Limb (tissue), 2 donors: ENCODE measurements around the gene MAPK1IP1L.
A peak's percentile ranks its signal among the peaks of the same experiment; 100 is the strongest.
"Not testable (repeated sequence)": the region's sequence is repeated elsewhere in the genome, so short reads cannot be mapped to it uniquely, and the experiment has no call there.

Source experiments
- DNase-seq, 2 donors: peaks; one replicate each; pipeline ENCODE4 v3.0.0-alpha.2; 2016; ENCODE audit errors: extremely low spot score in 2 of 2

The MAPK1IP1L gene

DNA sequence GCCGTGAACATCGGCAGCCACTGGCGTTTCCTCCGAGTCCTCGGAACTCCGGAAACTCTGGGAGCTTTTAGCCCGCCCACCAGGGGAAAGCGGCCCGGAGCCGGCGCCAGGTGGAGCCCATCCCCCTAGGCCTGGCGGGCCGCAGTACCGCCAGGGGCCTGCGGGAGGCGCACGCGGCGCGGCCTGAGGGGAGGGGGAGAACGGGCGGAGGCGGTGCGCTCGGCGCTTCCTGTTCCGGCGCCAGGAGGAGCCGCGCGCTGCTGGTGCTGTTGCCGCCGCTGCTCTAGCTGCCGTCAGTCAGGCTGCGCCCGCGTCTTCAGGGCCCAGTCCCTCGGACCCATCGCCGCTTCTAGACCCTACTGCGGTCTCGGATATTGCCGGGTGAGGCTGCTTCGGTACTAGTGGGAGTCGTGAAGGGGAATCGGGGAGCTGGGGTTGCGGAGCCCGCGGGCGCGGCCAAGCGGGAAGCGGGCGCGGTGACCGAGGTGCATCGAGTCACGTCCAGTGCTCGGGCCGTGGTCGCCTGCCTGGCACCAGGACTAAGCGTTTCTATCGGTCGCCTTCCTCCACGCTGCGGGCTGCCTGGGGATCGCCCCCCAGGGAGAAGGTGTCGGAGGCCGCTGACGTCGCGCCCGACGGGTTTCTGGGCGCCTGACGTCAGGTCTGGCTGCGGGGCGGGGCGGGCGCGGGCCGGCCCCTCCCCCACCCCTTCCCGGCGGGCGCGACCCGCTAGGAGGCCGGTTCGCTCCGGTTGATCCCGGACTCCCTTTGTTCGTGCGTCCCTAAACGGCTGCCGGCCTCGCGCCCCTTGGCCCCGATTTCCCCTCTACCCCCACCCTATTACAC lies at the start of gene MAPK1IP1L:
Gene MAPK1IP1L (plus strand): TSS at position 225 of the 846 bp plus-strand sequence. CDS start 10,037 bp downstream, outside the sequence.
- peak; percentile 92 to 99 for DNase-seq

DNA sequence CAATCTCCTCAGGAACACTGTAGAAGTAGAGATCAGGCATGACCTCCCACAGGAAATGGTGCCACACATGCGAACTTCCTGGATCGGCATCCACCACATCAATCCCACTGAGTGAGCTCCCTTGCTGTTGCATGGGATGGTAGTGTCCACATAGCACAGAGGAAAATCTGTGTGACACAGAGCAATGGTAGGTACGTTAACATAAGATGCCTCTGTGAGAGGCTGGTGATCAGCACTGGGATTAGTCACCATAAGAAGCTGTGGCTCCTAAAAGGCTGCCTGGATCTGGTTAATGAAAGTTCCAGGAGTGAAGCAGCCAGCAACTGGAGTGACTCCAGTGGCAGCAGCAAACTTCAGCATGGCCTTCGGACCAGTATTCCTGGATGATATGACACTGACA lies 46.4 kb upstream of the MAPK1IP1L start:
- DNase-seq: no peak

DNA sequence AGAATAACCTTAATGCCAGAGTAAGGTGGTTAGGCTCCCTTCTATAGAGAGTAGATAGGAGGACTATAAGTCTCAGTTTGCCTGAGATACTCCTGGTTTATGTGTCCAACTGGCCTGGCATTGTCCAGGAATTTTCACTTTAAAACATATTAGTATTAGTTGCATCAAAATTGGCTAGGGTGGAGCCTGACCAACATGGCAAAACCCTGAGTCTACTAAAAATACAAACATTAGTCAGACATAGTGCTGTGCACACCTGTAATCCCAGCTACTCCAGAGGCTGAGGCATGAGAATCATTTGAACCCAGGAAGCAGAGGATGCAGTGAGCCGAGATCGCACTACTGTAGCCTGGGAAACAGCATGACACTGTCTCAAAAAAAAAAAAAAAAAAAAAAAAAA lies 36.4 kb upstream of the MAPK1IP1L start:
- DNase-seq: no peak

DNA sequence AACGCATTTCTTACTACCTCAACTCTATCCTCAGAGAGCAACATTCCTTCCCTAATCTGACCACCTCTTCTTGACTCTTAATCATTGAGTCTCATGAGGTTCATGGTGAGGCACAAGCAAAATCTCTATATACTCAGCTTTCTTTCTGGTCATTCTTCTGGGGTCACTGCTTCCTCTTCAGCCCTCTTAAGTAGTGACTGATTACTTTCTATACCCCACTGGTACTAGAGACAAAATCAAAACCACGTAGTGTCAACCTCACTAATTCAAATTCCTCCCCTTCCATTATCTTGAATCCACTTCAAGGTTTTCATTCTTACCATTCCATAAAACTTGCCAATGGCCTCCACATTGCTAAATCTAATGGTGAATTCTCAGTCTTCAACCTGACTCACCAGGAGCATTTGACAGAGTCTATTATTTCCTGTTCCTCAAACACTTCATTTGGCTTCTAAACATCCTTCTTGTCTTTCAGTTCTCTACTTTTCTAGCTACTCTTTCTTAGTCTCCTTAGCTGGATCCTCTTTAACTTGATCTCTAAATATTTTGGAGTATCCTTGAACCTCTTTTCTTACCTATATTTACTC lies 31.4 kb upstream of the MAPK1IP1L start:
- no peak for DNase-seq

DNA sequence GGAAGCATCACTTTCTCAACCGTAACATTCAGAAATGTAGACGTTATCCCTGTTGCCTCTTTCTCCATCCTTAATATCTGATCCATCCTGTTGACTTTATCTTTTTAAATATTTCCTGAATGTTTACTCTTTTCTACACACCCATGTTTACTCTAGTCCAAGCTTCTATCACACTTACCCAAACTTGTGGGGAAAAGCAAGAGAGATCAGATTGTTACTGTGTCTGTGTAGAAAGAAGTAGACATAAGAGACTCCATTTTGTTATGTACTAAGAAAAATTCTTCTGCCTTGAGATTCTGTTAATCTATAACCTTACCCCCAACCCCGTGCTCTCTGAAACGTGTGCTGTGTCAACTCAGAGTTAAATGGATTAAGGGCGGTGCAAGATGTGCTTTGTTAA lies 27.1 kb upstream of the MAPK1IP1L start:
- DNase-seq: not testable (repeated sequence)

DNA sequence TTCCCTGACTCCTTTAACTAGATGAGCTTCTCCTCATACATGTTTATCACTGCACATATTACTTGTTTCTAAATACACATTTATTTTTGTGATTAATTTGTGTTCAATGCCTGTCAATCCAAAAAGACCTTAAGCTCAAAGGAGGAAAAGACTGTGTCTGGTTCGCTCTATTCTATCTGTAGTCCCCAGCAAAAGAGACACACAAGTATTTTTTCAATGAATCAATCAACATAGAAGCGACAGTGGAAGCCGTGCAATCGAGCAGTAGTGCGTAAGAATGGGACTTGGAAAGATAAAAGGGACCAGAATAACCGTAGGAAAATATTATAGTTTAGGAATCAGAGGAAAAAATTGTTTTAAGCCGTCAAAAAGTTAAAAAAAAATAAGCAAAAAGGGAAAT lies 25.5 kb upstream of the MAPK1IP1L start:
- DNase-seq: no peak

DNA sequence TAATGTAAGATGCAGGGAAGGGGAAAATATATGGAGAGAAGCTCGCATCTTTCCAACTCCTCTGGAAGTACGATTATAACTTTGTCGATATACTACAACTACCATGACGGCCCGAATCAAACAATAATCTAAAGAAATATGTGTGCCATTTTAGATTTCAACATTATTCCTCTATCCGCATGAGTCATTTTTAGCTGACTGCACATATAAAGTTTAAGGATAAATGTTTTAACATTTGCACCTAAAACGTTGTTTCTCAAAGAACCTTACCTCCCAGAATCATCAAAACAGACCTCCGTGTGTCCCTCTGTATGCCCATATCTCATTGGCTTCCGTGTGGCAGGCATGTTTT lies 25.0 kb upstream of the MAPK1IP1L start:
- no peak for DNase-seq

DNA sequence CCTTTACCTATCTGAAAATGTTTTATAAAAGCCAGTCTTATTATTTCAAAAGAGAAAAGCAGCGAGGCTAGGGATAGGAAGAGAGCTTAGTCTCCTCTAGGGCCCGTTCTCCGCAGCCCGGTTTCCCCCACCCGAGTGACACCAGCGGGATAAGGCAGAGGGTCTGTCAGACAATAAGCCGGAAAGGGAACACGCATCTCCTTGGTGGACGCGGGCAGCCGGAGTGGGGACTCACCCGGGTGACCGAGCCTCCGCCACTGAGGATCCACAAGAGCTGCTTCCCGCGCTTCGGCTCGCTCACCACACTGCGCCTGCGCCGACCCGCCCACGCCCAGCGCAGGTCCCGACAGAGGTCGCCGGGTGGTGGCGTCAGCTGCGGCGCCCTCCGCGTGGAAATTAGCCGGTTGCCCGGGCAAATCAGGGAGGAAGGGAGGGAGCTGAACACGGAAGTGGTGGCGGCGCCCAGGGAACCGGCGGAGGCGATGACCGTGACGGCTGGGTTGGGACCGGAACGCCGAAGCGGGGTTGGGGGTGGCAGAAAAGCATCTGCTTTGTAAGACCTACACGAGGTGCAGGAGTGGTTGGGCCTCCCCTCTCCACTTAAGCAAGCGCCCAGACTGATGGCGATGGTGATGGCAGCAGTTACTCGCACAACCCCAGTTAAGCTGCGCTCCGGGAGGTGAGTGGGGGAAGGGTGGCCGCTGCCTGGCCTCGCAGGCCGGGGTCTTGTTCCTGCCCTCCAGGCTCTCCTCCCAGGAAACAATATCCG lies 24.5 kb upstream of the MAPK1IP1L start, which contains the start of the genes SOCS4 and WDHD1:
Gene SOCS4 (plus strand): TSS at position 444 of the 769 bp plus-strand sequence. CDS start 15,806 bp downstream, outside the sequence.
Gene WDHD1 (minus strand): TSS at position 307 of the 769 bp plus-strand sequence. CDS start 312 bp downstream, outside the sequence.
- DNase-seq: peak; percentile 94 to 97

DNA sequence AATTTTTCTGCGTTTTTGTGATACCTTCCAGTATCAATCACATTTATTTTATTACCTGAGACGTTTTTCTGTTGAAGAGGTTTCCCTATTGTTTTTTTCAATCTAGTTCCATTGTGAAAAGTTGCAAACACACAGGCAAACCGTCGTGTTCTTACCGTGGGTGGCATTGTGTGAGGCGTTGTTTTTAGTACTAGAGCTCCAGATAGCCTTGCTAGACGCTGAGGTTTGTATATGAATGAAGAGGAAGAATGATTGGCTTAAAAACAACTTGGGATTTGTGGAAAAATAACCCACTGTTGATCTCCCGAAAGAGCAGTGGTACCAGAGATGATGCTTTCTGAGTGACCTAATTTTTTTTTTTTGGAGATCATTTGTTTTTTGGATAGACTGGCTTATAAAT lies 23.4 kb upstream of the MAPK1IP1L start:
- no peak for DNase-seq

DNA sequence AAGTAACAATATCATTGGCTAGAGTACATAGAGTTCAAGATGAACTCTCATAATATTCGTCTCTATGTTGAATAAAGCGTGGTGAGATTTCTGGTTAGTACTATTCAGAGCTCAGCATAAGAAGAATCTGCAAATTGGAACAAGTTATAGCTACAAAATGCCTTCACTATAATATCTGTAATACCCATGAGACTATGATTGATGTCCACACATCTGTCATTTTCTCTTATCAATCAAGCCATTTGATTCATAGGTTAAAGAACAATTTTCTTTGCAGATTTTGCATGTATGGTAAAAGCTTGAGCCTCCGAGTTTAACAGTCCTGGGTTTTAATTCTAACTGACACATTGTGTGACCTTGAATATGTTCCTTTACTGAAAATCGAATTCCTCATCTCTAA lies 23.0 kb upstream of the MAPK1IP1L start:
- DNase-seq: no peak

DNA sequence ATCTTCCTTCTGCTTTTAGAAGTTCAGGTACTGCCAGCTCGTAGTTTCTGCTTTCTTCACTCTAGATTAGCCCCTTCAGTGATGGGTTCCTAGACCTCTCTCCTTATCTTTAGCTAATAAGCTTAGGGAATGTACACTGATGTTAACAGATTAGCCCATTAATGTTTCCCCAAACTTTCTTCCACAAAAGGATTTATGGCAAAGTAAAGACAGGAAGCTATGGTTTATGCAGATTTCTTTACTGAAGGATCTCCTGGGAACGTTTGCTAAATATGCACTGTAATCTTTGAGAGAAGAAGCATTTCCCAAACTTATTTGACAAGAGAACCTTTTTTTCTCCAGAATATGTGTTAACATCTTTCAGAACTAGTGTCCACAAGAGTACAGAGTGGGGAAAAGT lies 20.3 kb upstream of the MAPK1IP1L start:
- no peak for DNase-seq

DNA sequence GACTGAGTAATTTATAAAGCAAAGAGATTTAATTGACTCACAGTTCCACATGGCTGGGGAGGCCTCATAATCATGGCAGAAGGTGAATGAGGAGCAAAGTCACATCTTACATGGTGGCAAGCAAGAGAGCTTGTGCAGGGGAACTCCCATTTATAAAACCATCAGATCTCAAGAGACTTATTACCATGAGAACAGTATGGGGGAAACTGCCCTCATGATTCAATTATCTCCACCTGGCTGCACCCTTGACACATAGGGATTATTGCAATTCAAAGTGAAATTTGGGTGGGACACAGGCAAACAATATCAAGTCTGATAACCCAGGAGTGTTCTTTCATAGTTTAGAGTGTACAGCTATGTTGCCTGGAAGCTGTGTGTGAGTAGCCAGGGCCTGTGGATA lies 13.5 kb upstream of the MAPK1IP1L start:
- not testable (repeated sequence) for DNase-seq

DNA sequence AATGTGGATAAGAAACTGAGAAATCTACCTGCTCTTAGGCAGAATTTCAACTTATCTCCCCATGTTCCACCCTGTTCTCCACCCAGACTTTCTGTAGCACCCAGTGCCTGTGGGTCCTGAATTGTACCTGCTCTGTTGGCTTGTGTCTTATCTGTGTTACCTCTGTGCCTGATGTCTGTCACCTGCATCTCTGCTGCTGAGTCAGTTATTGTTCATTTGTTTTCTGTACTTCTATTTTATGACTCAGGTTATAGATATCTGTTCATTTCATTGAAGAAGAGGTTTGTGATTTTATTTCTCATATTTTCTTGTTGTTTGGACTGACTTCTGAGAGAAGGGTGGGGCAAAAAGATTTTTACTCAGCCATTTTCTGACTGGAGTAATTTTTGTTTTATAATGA lies 12.7 kb upstream of the MAPK1IP1L start:
- DNase-seq: no peak

DNA sequence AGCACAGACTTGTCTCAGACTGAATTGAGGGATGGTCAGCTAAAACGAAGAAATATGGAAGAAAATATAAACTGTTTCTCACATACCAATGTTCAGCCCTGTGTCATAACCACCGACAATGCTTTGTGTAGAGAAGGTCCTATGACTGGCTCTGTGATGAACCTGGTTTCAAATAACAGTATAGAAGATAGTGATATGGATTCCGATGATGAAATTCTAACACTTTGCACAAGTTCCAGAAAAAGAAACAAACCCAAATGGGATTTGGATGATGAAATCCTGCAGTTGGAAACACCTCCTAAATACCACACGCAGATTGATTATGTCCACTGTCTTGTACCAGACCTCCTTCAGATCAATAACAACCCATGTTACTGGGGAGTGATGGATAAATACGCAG lies 7.9 kb upstream of the MAPK1IP1L start:
- DNase-seq: no peak

DNA sequence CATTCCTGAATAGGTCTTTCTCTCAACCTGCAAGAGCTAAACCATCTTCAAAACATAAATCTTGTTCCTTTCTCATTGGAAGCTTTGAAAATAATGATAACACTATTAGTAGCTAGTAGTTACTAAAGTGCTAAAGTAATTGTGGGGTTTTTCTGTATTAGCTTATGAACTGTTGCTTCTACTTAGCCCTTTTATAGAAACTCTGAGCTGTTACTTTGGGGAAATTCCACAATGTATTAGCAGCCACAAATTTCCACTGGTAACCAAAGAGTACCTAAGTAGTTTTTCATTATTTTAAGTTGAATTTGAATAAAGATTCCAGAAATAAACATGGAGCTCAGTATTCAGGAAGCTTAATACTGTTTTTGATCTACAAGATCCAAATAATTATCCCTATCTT lies 6.4 kb upstream of the MAPK1IP1L start:
- no peak for DNase-seq

DNA sequence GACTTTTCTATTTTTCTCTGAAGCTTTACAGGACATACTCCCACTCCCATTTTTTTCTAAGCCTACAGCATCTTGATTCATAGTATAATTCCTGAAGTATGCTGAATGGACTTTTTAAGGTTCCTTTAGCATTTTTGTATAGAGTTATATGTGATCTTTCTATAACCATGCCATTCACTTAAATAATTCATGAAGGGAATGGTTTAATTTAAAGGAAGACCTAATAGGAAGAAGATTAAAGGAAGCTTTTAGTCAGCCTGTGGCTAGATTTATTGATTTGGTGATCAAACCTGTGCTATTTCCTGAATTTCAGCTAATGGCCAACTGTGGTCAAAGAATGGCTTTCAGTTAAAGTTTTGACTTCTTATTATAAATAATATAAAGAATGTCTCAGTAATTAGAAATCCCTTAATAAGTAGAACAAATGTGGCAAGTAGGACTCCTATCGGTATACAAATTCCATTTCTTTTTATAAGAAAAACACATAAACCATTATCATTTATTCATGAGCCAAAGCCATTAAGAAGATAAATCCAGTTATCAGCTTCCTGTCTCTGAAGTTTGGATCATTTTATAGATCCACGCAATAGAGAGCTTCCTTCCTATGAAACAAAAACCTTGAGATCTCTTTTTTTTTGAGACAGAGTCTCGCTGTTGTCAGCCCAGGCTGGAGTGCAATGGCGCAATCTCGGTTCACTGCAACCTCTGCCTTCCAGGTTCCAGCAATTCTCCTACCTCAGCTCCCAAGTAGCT lies 4.0 kb upstream of the MAPK1IP1L start:
- no peak for DNase-seq

DNA sequence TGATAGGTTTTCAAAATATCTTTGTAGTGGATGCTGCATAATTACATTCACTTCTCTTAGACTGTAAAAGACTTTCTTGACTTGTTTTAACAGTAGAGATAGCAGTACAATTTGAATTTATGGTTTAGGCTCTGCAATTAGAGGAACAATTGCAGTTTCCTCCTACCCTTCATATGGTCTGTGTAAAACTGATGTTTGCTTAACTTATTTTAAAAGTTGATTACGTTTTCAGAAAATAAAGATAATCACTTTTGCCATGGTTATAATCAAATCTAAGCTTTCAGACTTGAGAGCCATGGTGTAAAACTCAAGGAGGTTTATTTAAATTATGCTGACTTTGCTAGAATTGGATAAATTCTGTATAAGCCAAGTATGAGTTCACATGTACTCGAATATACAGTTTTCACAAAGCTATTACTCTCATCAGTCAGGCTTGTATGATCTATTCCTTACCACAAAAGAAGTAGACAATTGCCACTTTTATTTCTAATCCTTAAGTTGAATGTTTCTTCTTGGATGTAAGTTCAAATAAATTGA lies 2.5 kb upstream of the MAPK1IP1L start:
- DNase-seq: no peak

DNA sequence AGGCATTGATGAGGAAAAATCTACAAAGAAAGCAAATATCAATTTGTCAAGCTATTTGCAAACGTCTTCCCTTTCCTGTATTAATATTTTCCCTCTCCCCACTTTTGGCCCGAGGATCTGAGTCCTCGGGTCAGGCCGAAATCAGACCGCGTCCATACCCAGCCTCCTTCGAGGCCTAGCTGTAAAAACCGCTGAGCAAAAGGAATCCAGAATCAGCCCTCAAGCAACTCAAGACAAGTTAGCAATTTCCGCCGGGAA lies 353 bp upstream of the MAPK1IP1L start:
- no peak for DNase-seq

DNA sequence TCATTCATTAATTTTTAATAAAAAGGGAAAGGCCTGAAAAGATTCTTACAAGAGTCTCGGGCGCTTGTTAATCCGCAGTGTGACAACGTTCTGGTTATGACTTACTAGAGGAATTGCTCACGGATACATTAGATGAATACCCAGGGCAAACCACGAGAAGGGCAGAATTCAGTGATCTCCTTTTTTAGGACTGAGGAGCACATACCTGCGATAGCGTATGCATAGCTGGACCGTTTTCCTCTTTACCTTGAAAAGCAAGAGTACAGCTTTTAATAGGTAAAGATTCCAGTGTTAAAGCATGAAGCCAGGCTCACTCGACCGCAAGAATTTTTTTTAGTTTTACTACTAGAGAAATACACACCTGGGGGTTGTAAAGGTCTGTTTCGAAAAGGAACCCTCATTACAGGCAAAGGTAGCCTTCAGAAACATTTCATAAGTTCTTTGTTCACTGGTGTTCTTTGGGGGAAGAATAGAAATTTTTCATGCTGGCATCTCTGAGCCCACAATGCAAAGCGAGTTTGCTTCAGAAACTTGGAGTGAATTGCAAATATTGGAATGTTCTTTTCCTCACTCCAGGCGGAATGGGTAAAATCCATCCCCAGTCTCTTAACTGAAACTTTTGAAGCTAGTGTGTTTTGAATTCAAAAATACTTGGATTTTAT lies 953 bp downstream of the MAPK1IP1L start:
- DNase-seq: peak in 1 of 2 donors; percentile 15

DNA sequence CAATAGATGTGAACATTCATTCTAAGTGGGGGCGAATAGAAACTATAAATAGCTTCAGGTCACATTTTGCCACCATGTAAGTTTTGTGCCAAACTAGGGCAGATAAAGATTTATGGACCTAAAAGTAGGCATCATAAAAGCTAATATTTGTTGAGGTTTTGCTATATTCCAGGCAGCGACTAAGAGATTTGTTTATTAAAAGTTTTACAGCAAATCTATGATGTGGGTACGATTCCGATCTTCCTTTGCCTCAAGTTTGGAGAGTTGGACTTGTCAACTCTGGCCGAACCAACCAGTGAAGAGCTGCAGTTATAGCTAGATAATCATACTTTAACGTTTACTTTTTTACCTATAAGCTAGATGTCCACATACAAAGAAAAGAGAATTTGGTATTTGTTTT lies 1.6 kb downstream of the MAPK1IP1L start:
- no peak for DNase-seq

DNA sequence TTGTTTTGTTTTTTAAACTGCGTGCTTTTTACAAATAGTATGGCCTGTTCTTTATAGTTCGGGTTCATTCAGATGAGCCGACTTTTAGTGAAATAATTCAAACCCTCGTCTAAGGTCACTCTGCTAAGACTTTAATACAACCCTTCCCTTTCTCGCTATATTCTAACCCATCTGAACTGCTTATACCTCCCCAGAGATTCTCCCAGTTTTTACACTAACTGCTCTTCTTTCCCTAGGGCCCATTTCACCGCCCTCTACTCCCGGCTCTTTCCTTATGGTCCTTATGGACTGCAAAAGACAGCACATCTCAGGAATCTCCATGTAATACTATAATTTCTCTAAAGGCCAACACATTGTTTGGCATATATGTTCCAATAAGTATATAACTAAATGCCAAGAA lies 2.1 kb downstream of the MAPK1IP1L start:
- no peak for DNase-seq
